Neural progenitor cell (in vitro differentiated cells): ENCODE measurements around the gene POU6F2.

Experiments used
- EZH2 ChIP-seq: fragments of 200-600 bp; sonication (generic); IDR thresholded peaks from 2 replicates; pipeline ENCODE4 v1.6.1; 2017; ENCODE audit warnings: antibody characterized with exemption, mild to moderate bottlenecking, moderate library complexity
- EZH2phosphoT487 ChIP-seq: fragments of 200-600 bp; sonication (generic); IDR thresholded peaks from 2 replicates; pipeline ENCODE4 v1.6.1; 2017; ENCODE audit warnings: antibody characterized with exemption
- TF ChIP-seq, protein P1 (sequence below): fragments of 200-600 bp; sonication (generic); IDR thresholded peaks from 2 replicates; pipeline ENCODE4 v1.5.1; 2017; ENCODE audit warnings: antibody characterized with exemption, mild to moderate bottlenecking

DNA sequence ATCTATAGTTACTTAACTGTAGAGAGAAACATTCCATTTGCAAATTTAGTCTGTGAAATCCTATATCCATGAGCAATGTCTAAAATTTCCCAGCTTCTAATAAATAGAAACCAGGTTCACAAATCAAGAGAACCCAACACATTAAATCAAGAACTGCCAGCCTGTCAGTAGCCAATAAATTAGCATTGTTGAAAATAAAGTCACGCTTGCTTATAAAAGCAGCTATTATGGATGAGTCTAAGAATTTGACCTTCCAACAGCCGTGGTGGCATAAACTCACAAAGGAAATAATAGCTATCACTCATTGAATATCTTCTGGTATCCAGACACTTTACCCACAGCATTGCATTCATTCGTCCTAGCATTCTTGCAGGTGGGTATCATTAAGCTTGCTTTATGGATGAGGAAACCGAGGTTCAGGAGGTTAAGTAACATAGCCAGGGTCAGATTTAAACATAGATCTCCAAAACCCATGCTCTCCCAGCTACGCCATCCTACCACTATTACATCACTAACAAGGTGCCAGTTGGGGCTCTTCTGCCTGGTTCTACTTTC lies 328.4 kb downstream of the POU6F2 start:
- TF ChIP-seq, protein P1, sequence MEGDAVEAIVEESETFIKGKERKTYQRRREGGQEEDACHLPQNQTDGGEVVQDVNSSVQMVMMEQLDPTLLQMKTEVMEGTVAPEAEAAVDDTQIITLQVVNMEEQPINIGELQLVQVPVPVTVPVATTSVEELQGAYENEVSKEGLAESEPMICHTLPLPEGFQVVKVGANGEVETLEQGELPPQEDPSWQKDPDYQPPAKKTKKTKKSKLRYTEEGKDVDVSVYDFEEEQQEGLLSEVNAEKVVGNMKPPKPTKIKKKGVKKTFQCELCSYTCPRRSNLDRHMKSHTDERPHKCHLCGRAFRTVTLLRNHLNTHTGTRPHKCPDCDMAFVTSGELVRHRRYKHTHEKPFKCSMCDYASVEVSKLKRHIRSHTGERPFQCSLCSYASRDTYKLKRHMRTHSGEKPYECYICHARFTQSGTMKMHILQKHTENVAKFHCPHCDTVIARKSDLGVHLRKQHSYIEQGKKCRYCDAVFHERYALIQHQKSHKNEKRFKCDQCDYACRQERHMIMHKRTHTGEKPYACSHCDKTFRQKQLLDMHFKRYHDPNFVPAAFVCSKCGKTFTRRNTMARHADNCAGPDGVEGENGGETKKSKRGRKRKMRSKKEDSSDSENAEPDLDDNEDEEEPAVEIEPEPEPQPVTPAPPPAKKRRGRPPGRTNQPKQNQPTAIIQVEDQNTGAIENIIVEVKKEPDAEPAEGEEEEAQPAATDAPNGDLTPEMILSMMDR: no peak
- TF ChIP-seq EZH2 (no peak), EZH2phosphoT487 (no peak)
